Fibroblast of lung (primary cell): ENCODE measurements around the gene TRANK1.

Source experiments
- EZH2 ChIP-seq: IDR thresholded peaks from 2 replicates; pipeline ENCODE4 v1.5.1; 2012; ENCODE audit warnings: low read length, control low read depth, mild to moderate bottlenecking; ENCODE audit errors: missing control alignments
- TF ChIP-seq, protein P1 (sequence below), 2 donors: IDR thresholded peaks in 1 of 2; conservative IDR thresholded peaks in 1 of 2; 1 replicate in 1 of 2; 2 replicates in 1 of 2; pipeline ENCODE4 v1.5.1; 2011 to 2012; ENCODE audit warnings: low read length in 2 of 2, control low read depth in 1 of 2, inconsistent platforms in 1 of 2, low read depth in 1 of 2, mild to moderate bottlenecking in 1 of 2

DNA sequence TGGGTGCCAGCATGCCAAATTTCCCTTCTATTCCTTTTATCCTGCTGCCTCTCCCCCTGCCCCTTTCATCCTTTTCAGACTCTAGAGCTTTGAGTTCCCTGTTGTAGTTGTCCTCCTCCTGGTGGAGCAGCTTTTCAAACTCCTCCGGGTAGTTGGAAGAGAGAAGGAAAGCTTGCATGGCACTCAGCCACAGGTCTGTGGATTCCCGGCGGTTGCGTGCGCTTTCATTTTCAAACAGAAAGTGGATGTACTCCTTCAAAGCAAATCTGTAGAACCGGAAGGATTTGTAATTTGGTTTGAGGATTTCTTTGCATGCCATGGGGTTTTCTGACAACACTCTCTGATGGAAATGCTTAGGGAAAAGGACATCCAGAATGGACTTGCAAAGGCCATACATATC is 112.4 kb downstream of the TRANK1 start:
- TF ChIP-seq, protein P1, sequence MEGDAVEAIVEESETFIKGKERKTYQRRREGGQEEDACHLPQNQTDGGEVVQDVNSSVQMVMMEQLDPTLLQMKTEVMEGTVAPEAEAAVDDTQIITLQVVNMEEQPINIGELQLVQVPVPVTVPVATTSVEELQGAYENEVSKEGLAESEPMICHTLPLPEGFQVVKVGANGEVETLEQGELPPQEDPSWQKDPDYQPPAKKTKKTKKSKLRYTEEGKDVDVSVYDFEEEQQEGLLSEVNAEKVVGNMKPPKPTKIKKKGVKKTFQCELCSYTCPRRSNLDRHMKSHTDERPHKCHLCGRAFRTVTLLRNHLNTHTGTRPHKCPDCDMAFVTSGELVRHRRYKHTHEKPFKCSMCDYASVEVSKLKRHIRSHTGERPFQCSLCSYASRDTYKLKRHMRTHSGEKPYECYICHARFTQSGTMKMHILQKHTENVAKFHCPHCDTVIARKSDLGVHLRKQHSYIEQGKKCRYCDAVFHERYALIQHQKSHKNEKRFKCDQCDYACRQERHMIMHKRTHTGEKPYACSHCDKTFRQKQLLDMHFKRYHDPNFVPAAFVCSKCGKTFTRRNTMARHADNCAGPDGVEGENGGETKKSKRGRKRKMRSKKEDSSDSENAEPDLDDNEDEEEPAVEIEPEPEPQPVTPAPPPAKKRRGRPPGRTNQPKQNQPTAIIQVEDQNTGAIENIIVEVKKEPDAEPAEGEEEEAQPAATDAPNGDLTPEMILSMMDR (conservative IDR thresholded peaks at IDR 0.05 in 1 of 2, IDR thresholded peaks at IDR 0.05 in 1 of 2; ENCODE audit: low read depth in 1 of 2, low read length in 2 of 2): no peak
- no peak for TF ChIP-seq EZH2
